B cell (primary cell): ENCODE data around the gene KIAA1210. TPM values are rescaled to one million over a fixed set of nuclear protein-coding genes. Genes with fewer than 3 reads are reported as not detected.

Experiments
- ATAC-seq: fragments of 200-7000 bp; cut with Tn5 transposase; one replicate; pipeline ENCODE4 v1.10.0; 2021; ENCODE audit warnings: low read depth, mild to moderate bottlenecking, moderate number of reproducible peaks, moderate library complexity
- CTCF ChIA-PET: fragments of 350-600 bp; sonication (Branson Sonifier 250); formaldehyde crosslinking; loops from one replicate; lab custom pipeline; 2021; ENCODE audit warnings: antibody characterized with exemption, inconsistent platforms; lab: Charles Lee
- POLR2A ChIA-PET: fragments of 350-600 bp; sonication (Branson Sonifier 250); formaldehyde crosslinking; loops from one replicate; lab custom pipeline; 2021; ENCODE audit warnings: antibody characterized with exemption; lab: Charles Lee
- DNase-seq: peaks from one replicate; pipeline ENCODE4 v3.0.0; 2013
- H2AFZ ChIP-seq: 2 replicates; pipeline ENCODE4 v1.6.1; 2012; ENCODE audit warnings: mild to moderate bottlenecking, low read depth, low read length; ENCODE audit not compliant: insufficient read depth, poor library complexity, severe bottlenecking
- H3K27ac ChIP-seq, 2 donors: 1 replicate in 1 of 2; 2 replicates in 1 of 2; pipeline ENCODE4 v1.5.1; 2012 to 2013; ENCODE audit warnings: low read length in 2 of 2, mild to moderate bottlenecking in 2 of 2, moderate library complexity in 1 of 2
- H3K27me3 ChIP-seq, 4 experiments: fragments of 200-600 bp in 1 of 4; sonication (generic) in 1 of 4; replicated peaks in 1 of 4; 1 replicate in 2 of 4; 2 replicates in 2 of 4; pipeline versions ENCODE4 v1.6.1 to v1.7.0; 2013 to 2016; ENCODE audit warnings: low read length in 3 of 4, mild to moderate bottlenecking in 2 of 4, mixed read lengths in 1 of 4, moderate library complexity in 1 of 4; ENCODE audit not compliant: insufficient read depth in 4 of 4, control insufficient read depth in 3 of 4; ENCODE audit errors: control extremely low read depth in 1 of 4
- H3K36me3 ChIP-seq, 2 experiments: replicated peaks in 1 of 2; 1 replicate in 1 of 2; 2 replicates in 1 of 2; pipeline versions ENCODE4 v1.6.1 to v1.7.1; 2013; ENCODE audit warnings: low read length in 1 of 2; ENCODE audit not compliant: insufficient read depth in 2 of 2, control insufficient read depth in 1 of 2; ENCODE audit errors: control extremely low read depth in 1 of 2, extremely low read depth in 1 of 2
- H3K4me1 ChIP-seq, 2 donors: fragments of 200-600 bp in 1 of 2; sonication (generic) in 1 of 2; 1 replicate in 1 of 2; 2 replicates in 1 of 2; pipeline versions ENCODE4 v1.5.1 to v1.6.1; 2013 to 2017; ENCODE audit warnings: low read length in 2 of 2; ENCODE audit not compliant: control insufficient read depth in 2 of 2, insufficient read depth in 2 of 2
- H3K4me2 ChIP-seq: replicated peaks from 2 replicates; pipeline ENCODE3; 2012; ENCODE audit warnings: mild to moderate bottlenecking, low read depth, low read length; ENCODE audit not compliant: poor library complexity, severe bottlenecking
- H3K4me3 ChIP-seq, 5 experiments: fragments of 200-600 bp in 1 of 5; sonication (generic) in 1 of 5; 1 replicate in 3 of 5; 2 replicates in 2 of 5; pipeline versions ENCODE4 v1.5.1 to v1.7.0; 2011 to 2016; ENCODE audit warnings: low read length in 4 of 5, mild to moderate bottlenecking in 4 of 5, low read depth in 2 of 5, control low read depth in 1 of 5, moderate library complexity in 1 of 5; ENCODE audit not compliant: insufficient read depth in 1 of 5; ENCODE audit errors: control extremely low read depth in 1 of 5, extremely low read depth in 1 of 5
- H3K79me2 ChIP-seq: fragments of 200-600 bp; sonication (generic); one replicate; pipeline ENCODE4 v1.6.0; 2016; ENCODE audit warnings: low read length; ENCODE audit not compliant: control insufficient read depth, insufficient read depth
- H3K9ac ChIP-seq: fragments of 200-600 bp; sonication (generic); 2 replicates; pipeline ENCODE4 v1.6.1; 2017; ENCODE audit warnings: mild to moderate bottlenecking, low read length, moderate library complexity
- H3K9me3 ChIP-seq, 3 donors: one replicate each; pipeline versions ENCODE4 v1.6.1 to v1.7.1; 2013; ENCODE audit warnings: low read length in 2 of 3; ENCODE audit not compliant: control insufficient read depth in 2 of 3, insufficient read depth in 1 of 3; ENCODE audit errors: control extremely low read depth in 1 of 3
- H4K20me1 ChIP-seq: 2 replicates; pipeline ENCODE4 v1.6.0; 2012; ENCODE audit warnings: mild to moderate bottlenecking, low read length; ENCODE audit not compliant: insufficient read depth, control insufficient read depth, poor library complexity, severe bottlenecking
- H3K27ac Mint-ChIP-seq: one replicate; pipeline ENCODE4 v1.8.0; 2021; ENCODE audit warnings: mixed read lengths
- H3K27me3 Mint-ChIP-seq: one replicate; pipeline ENCODE4 v1.8.0; 2021; ENCODE audit warnings: mixed read lengths
- H3K4me1 Mint-ChIP-seq: one replicate; pipeline ENCODE4 v1.8.0; 2021; ENCODE audit warnings: mixed read lengths
- H3K4me3 Mint-ChIP-seq: one replicate; pipeline ENCODE4 v1.8.0; 2021; ENCODE audit warnings: mixed read lengths
- H3K9me3 Mint-ChIP-seq: one replicate; pipeline ENCODE4 v1.8.0; 2022; ENCODE audit warnings: mixed read lengths; ENCODE audit not compliant: insufficient read depth
- CTCF ChIP-seq: fragments of 200-600 bp; IDR thresholded peaks from one replicate; pipeline ENCODE4 v1.8.0; 2022; ENCODE audit warnings: antibody characterized with exemption, mild to moderate bottlenecking
- EZH2 ChIP-seq: IDR thresholded peaks from 2 replicates; pipeline ENCODE4 v1.6.1; 2012; ENCODE audit warnings: borderline replicate concordance, low read depth, mild to moderate bottlenecking, moderate library complexity, low read length; ENCODE audit not compliant: insufficient read depth, poor library complexity, severe bottlenecking
- WGBS: methylation state at CpG from one replicate; pipeline ENCODE4 v1.1.5; 2013; ENCODE audit warnings: missing lambda C conversion rate; ENCODE audit not compliant: insufficient coverage; 5-methylcytosine and 5-hydroxymethylcytosine counted together
- intact Hi-C: fragments of 100-400 bp; cut with micrococcal nuclease; formaldehyde crosslinking; loops from one replicate; pipeline ENCODE4 v1.10.0; 2022
- polyA plus RNA-seq: library from polyadenylated mRNA; depleted of rRNA; stranded (reverse); fragments of >200 nt; gene quantifications from 2 replicates; pipeline ENCODE4 v1.2.3, GENCODE V29; 2012
- total RNA-seq, 2 donors: library from RNA; stranded (reverse); fragments of 120-200 nt in 1 of 2; gene quantifications; 1 replicate in 1 of 2; 2 replicates in 1 of 2; pipeline versions ENCODE4 v1.2.3 to v1.2.4, GENCODE V29; 2013 to 2022

KIAA1210 gene
- total and polyA plus RNA-seq, 2 donors (not counting 1 experiment from before 2014, with no cell fraction given) = not detected

GRCh38 chrX:119130911-119131310, 3.3 kb upstream of the KIAA1210 start:
- Histone ChIP-seq H3K4me1 (no peaks in the 10 kb centered on the region), H3K9ac (no peak overlapping the region), H3K9me3 (no peaks in the 10 kb centered on the region), H3K4me3 (no peak overlapping the region), H4K20me1 (no peaks in the 10 kb centered on the region), H3K36me3 (no peaks in the 10 kb centered on the region), H3K27me3 (no peaks in the 10 kb centered on the region), H2AFZ (no peak overlapping the region), H3K4me2 (no peak overlapping the region), H3K27ac (no peak overlapping the region), H3K79me2 (no peaks in the 10 kb centered on the region)
- no peak overlapping the region for H3K27ac Mint-ChIP-seq
- H3K27me3 Mint-ChIP-seq = peaks cover 17% of the 10 kb centered on the region
- ATAC-seq = no peak
- no peak overlapping the region for H3K4me3 Mint-ChIP-seq
- ChIA-PET POLR2A (no interaction called here), CTCF (no interaction called here)
- no peaks in the 10 kb centered on the region for H3K9me3 Mint-ChIP-seq
- intact Hi-C loops = no loop called here
- DNase-seq = no peak
- WGBS = no CpG with 5 or more reads among the region's 2 CpGs
- TF ChIP-seq EZH2 = no peak
- TF ChIP-seq CTCF = no peak
- H3K4me1 Mint-ChIP-seq = peaks cover 3% of the 10 kb centered on the region

GRCh38 chrX:119121341-119121740, 6.3 kb downstream of the KIAA1210 start:
- Histone ChIP-seq H3K27ac (no peak overlapping the region), H3K4me2 (no peak overlapping the region), H4K20me1 (no peaks in the 10 kb centered on the region), H3K79me2 (no peaks in the 10 kb centered on the region), H3K27me3 (peaks cover 0 to 2% (median 0%) of the 10 kb centered on the region in 4 experiments), H3K4me3 (no peak overlapping the region), H3K9me3 (no peaks in the 10 kb centered on the region), H3K36me3 (no peaks in the 10 kb centered on the region), H2AFZ (no peak overlapping the region), H3K9ac (no peak overlapping the region), H3K4me1 (no peaks in the 10 kb centered on the region)
- ChIA-PET CTCF (interaction anchor here (1.1 kb wide), 1 partner anchor 274 kb away, joined by 3 read pairs; no protein-coding TSS in a partner anchor), POLR2A (no interaction called here)
- intact Hi-C loops = no loop called here
- Mint-ChIP-seq H3K27me3 (peaks cover 9% of the 10 kb centered on the region), H3K4me3 (no peak overlapping the region), H3K27ac (no peak overlapping the region), H3K4me1 (no peaks in the 10 kb centered on the region), H3K9me3 (no peaks in the 10 kb centered on the region)
- no CpG with 5 or more reads among the region's 1 CpG for WGBS
- TF ChIP-seq EZH2 (no peak), CTCF (no peak)
- DNase-seq (no peak), ATAC-seq (no peak)
